CD4-positive, alpha-beta T cell treated with Interleukin-12 subunit alpha and Interleukin-12 subunit beta, for 1 hour (primary cell): ENCODE results near the gene PES1.
A peak's percentile ranks its signal among the peaks of the same experiment; 100 is the strongest.
"Not testable (repeated sequence)": the region's sequence is repeated elsewhere in the genome, so short reads cannot be mapped to it uniquely, and the experiment has no call there.

Source experiments
- DNase-seq: peaks from one replicate; pipeline ENCODE4 v3.0.0-alpha.2; 2020

The PES1 gene

GRCh38 chr22:30607300-30607930, 15.7 kb upstream of the PES1 start:
- no peak for DNase-seq

GRCh38 chr22:30606455-30607299, 15.0 kb upstream of the PES1 start, which contains the start of gene TCN2:
TCN2 (plus strand) TSS chr22:30607174; CDS start chr22:30607332, 158 bp downstream.
- DNase-seq = peak; percentile 27

GRCh38 chr22:30605449-30606110, 13.9 kb upstream of the PES1 start:
- peak; percentile 52 for DNase-seq

- DNase-seq = no peak
These were observed 13.0 kb upstream of the PES1 start for GRCh38 chr22:30604723-30605122.

GRCh38 chr22:30603801-30604200, 12.1 kb upstream of the PES1 start:
- DNase-seq = no peak

GRCh38 chr22:30602049-30602448, 10.3 kb upstream of the PES1 start:
- peak; percentile 27 for DNase-seq

GRCh38 chr22:30601464-30601863, 9.8 kb upstream of the PES1 start:
- DNase-seq = no peak

GRCh38 chr22:30600921-30601320, 9.2 kb upstream of the PES1 start:
- no peak for DNase-seq

GRCh38 chr22:30598986-30599385, 7.3 kb upstream of the PES1 start:
- no peak for DNase-seq

- DNase-seq = no peak
These were observed 5.2 kb upstream of the PES1 start for GRCh38 chr22:30596886-30597285.

- no peak for DNase-seq
These were observed 4.5 kb upstream of the PES1 start for GRCh38 chr22:30596199-30596598.

- DNase-seq = not testable (repeated sequence)
These were observed 627 bp upstream of the PES1 start for GRCh38 chr22:30592360-30592713.

GRCh38 chr22:30591191-30591587, 521 bp downstream of the PES1 start:
- peak; percentile 10 for DNase-seq

GRCh38 chr22:30586414-30586813, 5.3 kb downstream of the PES1 start:
- DNase-seq = no peak

GRCh38 chr22:30584441-30584840, 7.3 kb downstream of the PES1 start:
- no peak for DNase-seq

- DNase-seq = no peak
These were observed 8.7 kb downstream of the PES1 start for GRCh38 chr22:30582788-30583545.

GRCh38 chr22:30582051-30582450, 9.7 kb downstream of the PES1 start:
- DNase-seq = no peak

GRCh38 chr22:30580896-30581295, 10.8 kb downstream of the PES1 start:
- DNase-seq = no peak

- no peak for DNase-seq
These were observed 13.2 kb downstream of the PES1 start for GRCh38 chr22:30578481-30578880.

GRCh38 chr22:30575859-30576258, 15.9 kb downstream of the PES1 start:
- DNase-seq = no peak

GRCh38 chr22:30574997-30575671, 16.6 kb downstream of the PES1 start:
- no peak for DNase-seq
